DMS 273 (cell line): Measurements from ENCODE around the gene CERKL.
"Not testable (repeated sequence)": the region's sequence is repeated elsewhere in the genome, so short reads cannot be mapped to it uniquely, and the experiment has no call there.

Source experiments
- DNase-seq: peaks from one replicate; lab custom pipeline; 2025; ENCODE audit not compliant: unreplicated experiment; lab: John Stamatoyannopoulos, UW

Gene CERKL, protein sequence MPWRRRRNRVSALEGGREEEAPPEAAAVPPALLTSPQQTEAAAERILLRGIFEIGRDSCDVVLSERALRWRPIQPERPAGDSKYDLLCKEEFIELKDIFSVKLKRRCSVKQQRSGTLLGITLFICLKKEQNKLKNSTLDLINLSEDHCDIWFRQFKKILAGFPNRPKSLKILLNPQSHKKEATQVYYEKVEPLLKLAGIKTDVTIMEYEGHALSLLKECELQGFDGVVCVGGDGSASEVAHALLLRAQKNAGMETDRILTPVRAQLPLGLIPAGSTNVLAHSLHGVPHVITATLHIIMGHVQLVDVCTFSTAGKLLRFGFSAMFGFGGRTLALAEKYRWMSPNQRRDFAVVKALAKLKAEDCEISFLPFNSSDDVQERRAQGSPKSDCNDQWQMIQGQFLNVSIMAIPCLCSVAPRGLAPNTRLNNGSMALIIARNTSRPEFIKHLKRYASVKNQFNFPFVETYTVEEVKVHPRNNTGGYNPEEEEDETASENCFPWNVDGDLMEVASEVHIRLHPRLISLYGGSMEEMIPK

DNA sequence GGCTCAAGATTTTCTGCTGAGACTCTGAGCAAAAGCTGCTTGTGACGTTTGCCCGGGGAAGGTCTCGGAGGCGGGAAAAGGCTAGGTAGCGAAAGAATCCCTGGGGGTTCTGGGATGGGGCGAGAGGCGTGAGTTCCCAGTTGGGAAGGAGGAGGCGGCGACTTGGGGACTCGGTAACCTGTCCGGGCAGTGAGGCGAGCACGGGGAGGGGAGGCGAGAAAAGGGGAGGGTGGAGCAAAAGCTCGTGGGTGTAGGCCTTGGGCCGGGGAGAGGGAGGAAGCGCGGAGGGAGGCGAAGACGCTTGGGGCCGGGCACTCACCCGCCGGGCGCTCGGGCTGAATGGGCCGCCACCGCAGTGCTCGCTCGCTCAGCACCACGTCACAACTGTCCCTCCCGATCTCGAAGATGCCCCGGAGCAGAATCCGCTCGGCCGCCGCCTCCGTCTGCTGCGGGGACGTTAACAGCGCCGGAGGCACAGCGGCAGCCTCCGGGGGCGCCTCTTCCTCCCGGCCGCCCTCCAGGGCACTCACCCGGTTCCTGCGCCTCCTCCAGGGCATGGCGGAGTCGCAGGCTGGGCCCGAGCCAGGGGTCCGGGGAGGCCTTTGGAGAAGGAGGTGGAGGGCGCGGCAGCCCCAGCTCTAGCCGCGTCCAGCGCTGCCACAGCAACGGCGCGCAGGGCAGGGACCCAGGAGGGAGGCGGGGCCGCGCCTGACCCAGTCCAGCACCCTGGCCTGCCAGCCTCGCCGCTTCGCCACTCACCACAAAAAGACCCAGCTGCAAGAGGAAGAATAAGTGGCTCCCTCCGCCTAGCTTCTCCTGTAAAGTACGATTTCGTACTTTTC lies at the start of gene CERKL:
Gene CERKL, minus strand, starts transcription at position 656 of the 842 bp plus-strand sequence. Its CDS starts 99 bp downstream, at position 557.
- peak; percentile 97 for DNase-seq

DNA sequence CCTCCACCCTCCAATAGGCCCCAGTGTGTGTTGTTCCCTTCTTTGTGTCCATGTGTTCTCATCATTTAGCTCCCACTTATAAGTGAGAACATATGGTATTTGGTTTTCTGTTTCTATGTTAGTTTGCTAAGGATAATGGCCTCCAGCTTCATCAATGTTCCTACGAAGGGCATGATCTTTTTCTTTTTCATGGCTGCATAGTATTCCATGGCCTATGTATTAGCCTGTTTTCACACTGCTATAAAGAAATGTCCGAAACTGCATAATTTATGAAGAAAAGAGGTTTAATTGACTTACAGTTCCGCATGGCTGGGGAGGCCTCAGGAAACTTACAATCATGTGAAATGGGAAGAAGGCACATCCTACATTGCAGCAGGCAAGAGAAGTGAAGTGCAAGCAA lies 45.6 kb upstream of the CERKL start:
- not testable (repeated sequence) for DNase-seq

DNA sequence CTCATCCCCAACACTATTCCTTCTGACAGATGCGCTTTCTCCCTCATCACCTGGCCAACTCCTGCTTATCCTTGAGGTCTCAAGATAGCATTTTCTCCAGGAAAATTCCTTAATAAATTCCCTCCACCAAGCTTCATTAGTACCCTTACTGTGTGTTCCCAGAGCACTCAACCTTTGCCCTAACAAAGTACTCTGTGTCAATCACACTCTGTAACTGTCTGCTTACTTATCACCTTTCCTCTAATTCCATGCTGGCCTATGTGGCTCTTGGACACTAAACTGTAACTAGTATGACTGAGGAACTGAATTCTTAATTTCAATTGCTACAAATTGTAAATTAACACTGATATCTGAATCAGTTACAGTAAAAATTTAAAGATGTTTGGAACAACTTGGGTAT lies 41.3 kb upstream of the CERKL start:
- no peak for DNase-seq

DNA sequence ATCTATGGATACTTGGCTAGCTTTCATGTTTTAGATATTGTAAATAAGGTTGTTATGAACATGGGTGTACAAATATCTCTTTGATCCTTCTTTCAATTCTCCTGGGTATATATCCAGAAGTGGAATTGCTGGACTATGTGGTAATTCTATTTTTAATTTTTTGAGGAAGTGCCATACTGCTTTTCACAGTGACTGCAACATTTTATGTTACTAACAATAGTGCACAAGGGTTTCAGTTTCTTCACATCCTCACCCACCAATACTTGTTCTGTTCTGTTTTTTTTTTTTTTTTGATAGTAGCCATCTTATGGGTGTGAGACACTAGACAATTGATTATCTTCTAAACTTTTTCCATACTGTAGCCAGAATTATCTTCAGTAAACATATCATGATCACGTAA lies 40.7 kb upstream of the CERKL start:
- DNase-seq = no peak

DNA sequence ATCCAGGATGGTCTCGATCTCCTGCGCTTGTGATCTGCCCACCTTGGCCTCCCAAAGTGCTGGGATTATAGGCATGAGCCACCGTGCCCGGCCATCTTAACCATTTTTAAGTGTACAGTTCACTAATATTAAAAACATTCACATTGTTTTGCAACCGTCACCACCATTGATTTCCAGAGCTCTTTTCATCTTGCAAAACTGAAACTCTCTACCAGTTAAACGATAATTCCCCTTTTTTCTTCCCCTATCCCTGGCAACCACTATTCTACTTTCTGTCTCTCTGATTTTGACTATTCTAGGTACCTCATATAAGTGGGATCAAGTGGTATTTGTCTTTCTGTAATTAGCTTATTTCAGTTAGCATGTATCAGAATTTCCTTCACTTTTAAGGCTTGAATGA lies 40.2 kb upstream of the CERKL start:
- DNase-seq = no peak

DNA sequence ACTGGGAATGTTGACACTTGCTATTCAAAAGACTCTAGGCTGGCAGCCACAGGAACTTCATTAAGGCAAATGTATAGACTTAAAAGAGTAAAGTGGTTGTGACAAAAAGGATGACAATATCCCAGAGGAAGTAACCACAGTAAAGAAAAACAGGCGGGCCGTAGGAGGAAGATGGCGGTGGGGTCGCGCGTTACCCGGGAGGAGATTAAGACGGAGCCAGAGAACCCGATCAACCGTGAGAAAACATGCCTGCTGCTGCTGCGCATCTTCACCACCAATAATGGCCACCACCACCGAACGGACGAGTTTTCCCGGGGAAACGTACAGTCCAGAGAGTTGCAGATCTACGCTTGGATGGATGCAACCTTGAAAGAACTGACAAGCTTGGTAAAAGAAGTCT lies 37.4 kb upstream of the CERKL start:
- no peak for DNase-seq

DNA sequence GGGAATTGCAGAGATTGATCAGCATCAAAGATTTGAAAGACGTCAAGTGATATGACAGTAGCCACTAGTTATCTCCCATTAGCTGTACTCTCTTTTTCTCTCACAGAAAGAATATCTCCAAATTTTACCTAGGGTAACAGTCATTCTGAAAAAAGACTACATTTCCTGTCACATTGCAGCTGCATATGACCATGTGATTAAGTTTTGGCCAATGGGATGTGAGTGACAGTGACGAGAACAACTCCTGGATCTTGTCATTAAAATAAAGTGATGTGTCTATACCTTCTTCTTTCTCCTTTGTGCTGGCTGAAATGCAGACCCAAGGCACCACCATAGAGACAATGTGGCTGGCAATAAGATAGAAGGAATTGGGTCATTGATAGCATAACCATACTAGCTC lies 34.0 kb upstream of the CERKL start:
- DNase-seq = no peak

DNA sequence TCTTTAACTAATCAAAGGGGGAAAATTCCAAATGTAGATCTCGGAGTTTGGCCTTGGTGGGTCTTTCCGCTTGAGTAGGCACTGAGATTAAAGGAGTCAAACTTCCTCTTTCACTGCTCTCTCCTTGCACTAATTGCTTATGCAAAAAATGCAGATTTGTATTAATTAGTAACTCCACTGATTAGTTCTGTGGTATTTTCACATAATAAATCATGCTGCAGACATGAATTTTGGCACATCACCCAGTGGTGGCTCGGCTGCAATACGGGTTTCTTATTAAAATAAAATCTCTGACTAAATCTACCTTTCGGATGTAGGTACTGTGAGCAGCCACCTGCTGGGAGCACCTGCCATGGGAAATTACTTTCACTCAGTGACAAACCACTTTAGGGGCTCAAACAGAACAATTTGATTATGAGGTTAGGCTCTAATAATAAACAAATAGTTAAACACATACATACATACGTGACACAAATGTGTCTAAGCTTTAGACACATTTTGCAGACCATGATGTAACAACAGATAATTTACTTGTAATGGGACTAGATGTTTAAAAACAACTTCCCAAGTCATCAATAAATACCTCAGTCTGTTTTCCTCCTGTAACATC lies 29.8 kb upstream of the CERKL start:
- no peak for DNase-seq

DNA sequence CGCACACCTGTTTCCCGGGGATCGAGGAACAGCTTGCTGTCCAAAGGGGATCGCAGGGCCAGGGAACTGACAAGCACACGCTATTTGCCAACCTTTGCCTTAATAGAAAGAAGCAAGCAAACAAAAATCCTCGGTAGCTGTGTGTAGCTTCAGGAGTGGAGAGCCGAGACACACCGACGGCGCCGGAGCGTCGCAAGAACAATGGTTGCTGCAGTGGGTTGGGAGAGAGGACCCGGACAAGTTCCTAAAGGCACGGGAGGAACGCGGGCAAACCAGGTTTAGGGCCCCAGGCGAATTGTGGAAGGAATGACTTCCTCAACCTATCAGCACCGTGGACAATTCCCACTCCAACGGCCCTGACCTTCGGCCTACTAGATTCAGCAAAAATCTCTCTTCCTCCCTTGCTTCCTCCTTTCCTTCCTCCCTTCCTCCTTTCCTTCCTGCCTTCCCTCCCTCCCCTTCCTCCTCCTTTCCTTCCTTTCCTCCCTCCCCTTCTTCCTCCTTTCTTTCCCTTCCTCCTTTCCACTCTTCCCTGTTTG lies 28.3 kb upstream of the CERKL start:
- no peak for DNase-seq

DNA sequence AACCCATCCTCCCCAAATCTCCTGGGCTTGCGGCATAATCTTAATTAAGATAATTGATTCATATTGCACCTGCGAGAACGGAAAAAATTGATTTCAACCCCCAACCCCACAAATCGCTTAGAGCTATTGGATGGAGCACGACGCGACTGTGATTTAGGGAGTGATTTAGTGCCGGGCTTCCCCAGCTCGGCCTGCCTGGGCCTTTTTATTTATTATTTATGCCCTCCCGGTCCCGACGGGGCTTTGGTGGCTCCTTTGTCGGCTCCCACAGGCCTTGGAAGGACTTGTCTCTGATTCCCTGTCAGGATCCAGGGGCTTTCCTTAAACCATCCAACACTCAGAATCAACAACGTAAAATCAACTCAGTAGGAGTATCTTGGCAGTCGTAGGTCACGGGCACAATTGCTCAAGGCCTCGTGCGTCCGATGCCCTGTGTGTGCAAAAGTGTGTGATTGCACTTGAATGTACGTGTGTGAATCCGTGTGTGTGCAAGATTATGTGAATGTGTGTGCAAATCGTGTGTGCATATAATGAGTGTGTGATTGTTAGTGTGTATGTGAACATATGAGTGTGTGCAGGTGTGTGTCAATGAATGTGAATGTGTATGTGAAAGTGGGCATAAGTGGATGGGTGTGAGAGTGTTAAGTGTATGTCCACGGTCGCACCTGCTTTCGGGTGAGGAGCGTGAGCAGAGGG lies 27.7 kb upstream of the CERKL start:
- DNase-seq = no peak

DNA sequence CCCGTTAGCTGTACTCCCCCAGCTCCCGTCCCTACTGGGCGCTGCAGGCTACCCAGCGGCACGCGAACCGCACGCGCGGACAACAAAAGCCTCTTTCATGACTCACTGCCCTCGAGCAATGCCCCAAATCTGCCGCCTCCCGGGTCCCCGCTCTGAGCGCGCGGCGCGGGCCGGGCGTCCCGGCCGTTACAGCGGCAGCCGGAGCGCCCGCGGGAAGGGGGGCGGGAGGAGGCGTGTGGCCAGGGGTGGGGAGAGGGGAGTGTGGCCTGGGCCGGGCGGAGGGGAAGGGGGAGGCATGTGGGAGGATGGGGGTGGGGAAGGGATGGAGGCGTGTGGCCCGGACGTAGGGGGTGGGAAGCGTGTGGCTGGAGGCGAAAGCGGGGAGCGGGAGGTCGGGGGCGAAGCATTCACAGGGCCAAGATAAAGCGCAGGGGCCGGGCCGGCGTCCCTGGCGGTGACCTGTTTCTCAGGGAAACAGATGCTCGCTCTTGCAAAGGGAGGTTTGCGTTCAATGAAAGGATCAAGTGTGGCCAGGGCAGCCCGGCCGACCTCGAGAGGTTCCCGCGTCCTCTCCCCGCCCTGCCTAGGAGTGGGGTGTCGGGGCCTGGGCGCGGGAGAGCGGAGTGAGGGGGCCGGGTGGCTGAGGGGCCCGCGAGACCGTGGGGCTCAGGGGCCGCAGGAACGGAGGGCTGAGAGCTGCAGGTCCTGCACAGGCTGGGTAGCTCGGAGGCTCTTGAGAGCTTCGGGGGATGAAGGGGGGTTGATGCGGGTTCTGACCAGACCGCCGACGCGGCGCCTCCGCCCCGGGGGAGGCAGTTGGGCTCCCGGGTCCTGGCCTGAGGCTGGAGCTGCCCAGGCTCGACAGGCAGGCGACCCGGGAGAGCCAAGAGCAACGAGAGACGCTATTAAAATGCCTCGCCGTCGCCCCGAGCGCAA lies 26.9 kb upstream of the CERKL start:
- DNase-seq = peak; percentile 76

DNA sequence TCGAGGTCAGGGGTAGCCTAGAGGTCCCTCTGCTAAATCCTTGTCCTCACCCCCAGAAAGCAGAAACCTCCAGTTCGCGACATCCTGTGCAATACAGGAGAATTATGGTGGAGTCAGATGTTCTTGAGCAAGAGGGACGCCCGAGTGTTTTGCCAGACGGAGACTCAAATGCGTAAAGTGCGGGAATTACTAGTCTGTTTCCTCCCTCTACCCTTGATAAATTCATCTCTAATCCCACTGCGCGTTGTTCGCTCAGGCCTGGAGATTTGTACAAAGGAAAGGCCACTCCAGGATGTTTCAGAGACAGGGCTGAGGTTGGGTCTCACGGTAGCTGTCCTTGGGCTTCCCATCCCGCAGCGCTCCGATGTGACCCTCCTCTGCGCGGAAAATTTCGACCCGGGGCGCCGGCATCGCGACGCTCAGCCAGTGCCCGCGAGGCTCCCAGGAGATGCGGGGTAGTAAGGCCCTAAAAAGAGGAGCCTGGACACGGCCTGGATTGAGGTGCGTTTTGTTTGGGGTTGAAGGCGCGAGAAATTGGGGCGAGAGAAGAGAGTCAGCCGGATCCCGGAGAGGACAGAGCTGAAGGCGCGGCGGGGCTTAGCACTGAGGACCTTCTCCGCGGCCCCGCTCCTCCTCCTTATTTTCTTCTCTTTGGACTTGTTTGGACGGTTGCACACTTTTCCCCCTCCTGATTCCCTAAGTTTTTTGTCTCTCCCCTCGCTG lies 26.1 kb upstream of the CERKL start:
- DNase-seq = no peak

DNA sequence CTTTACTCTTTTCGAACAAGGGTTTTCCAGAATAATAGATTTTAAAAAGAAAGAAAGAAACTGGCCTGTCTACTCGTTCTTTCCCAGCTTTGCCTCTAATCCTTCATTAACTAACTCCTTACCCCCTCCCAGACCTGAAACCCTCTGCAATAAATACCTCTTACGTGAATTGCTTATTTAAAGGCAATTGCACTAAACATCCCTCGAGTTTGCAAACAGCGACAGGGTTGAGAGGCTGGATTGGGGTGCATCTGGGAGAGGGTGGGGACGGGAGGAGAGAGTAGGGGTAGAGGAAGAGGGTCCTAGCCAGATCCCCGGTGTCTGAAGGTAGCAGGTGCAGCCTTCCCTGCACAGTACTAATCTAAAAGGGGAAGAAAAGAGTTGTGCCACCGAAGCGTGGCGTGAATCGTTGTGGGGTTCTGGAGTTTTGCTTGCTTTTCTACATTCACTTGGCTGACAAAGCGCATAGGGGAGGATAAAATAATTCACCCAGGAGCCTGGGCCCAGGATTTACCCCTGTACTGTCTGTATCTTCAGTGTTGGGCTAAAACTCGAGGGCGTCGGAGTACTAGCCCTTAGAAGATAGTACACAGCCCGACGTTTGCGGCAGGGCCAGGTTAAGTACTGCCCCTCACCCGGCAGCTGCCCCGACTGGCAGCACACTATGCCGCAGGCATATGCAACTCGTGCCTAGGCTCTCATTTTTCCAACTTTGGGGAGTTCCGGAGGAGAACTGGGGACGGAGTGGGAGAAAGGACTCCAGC lies 25.3 kb upstream of the CERKL start:
- DNase-seq = no peak

DNA sequence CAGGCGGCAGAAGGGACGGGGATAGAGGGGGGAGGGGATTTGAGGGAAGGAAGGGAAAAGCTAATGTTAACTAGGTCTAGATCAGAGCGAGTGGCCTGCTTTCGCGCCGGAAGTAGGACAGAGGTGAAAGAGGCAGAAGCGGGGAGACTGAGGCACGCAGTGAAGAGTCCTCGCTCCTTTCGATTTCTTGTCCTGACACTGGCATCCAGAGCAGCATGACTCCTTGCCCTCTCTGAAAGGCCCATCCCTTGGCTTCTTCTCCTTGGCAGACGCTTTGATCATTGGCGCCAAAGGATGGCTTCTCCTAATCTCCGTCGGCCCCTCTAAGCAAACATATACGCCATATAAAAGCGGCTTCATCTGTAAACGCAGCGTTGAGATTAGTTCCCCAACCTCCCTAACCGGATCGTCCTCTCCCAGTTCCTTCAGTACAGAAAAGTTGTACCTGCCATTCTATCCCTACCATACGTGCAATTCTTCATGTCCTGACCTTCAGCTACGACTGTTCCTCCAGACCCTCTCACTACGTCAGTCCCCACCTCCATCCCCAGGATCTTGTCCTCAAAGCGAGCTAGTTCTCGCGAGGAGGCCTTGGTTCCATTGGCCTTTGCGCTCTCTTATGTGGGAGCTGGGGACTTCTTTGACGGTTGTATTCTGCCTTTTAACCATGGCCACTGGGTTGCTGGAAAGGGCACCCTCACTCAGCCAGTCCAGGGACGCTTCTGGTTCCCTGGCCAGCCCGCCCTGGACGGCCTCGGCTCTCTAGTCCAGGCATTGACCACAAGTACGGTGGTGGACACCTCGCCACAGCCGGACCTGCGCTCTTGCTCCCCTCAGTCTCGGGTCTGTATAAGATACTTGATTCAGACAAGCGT lies 24.3 kb upstream of the CERKL start:
- DNase-seq = peak; percentile 77

DNA sequence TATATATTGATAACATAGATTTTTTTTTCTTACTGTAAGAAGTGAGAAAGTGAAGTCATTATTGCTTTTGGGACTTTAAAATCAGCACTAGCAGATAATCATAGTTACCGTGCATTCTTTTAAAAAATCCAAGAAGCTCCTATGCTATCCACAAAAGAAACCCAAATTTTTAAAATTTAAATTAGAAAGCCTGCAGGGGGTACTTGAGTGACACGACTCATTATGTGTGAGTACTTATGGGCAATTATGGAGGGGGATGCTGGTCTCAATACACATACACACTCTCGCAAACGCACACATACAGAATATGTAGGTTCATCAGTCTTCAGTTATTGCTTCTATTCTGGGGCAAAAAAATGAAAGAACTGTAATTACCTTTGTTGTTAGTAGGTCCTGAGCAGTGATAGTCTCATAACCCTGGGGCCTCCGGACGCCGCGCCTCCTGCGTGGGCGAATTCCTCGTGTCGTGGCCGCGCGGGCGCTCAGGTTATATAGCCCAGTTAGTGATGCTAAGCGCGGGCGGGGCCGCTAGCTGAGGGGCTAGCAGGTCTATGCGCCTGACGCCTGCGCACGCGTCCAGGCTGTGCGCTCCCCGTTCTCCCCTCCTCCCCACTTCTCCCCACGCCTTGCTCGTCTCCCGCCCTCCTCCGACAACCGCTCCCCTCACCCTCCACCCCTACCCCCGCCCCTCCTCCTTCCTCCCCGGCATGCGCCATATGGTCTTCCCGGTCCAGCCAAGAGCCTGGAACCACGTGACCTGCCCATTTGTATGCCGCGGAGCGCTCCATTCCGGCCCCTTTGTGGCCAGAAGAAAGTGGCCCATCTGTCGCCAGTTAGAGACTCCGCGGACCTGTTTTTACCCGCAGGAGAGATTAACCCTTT lies 23.4 kb upstream of the CERKL start, which contains the start of gene NEUROD1:
Gene NEUROD1, minus strand, starts transcription at position 463 of the 882 bp plus-strand sequence. CDS start 1,657 bp downstream, outside the sequence.
- DNase-seq = peak; percentile 100

DNA sequence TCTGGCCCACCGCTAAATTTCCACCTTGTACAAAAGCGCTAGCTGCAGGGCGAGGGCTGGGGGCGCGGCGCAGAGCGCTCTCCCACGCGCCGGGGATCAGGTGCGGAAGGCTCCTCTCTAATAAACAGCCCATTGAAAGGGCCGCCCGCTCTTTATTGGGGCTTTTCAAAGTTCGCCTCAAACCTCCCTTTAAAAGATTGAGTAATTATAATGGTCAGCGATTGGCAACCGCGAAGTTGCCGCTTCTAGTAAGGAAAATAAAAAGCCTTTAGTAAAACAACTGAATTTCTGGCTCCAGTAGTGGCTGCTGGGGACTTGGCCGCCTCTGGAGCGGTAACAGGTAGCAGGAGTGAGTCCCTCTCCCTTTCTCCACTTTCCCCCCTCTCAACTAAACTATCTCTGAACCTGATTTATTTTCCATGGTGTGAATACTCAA lies 22.7 kb upstream of the CERKL start:
- DNase-seq = peak; percentile 63
